GM12865 (cell line): ENCODE results near the gene MPP4.

Source experiments
- DNase-seq: peaks from one replicate; pipeline ENCODE4 v3.0.0; 2010; ENCODE audit warnings: low read depth
- H3K4me3 ChIP-seq: 2 replicates; pipeline ENCODE4 v1.5.1; 2011; ENCODE audit warnings: mild to moderate bottlenecking, low read depth, low read length, control low read depth
- CTCF ChIP-seq: IDR thresholded peaks from 2 replicates; pipeline ENCODE4 v1.5.1; 2011; ENCODE audit warnings: low read length, control low read depth, low read depth, inconsistent platforms; ENCODE audit not compliant: insufficient read depth; ENCODE audit errors: missing control alignments

The MPP4 gene

GRCh38 chr2:201621293-201621999 lies 77.0 kb downstream of the MPP4 start:
- DNase-seq: no peak
- no peak for TF ChIP-seq CTCF
- H3K4me3 ChIP-seq: no peak overlapping the region

DNA sequence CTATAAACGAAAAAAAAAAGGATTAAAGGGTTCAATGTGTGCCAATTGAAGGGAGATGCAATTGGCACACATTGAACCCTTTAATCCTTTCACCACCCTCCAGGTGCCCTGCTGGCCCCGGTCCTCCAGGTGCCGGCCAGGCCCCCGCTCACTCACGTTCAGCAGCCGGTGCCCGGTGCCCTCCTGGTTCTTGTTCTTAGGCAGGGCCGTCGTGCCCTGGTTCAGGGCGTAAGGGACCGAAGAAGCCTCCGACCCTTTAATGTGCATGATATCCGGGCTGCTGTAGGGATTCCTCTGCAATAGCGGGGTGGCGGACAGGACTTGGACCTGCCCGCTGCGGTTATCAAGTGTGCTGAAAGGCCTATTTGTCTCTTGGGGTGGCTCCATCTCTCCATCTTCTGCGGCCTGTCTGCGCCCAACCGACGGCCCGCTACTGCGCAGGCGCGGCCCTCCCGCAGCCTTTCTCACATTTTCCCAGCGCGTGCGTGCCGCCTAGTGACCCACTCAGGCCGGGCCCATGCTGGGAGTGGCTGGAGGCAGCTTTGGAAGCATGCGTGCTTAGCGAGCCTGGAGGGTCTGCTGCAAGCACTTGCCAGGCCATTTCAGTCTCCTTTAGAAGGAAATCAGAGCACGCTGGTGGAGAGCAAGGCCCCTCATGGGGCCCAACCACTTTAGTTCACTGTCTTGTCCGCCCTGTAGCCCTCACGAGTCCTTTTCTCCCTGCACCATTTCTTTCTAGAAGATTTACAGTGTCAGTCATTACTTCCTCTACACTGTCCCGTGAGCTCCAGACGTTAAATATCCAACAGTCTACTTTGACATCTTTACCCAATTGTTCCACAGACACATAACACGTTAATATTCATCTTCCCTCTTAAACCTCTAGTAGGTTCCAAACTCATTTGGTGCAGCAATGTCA lies 79.4 kb downstream of the MPP4 start:
- no peak for TF ChIP-seq CTCF
- no peak overlapping the region for H3K4me3 ChIP-seq
- no peak for DNase-seq

- no peak overlapping the region for H3K4me3 ChIP-seq
- TF ChIP-seq CTCF: no peak
- DNase-seq: no peak
Measured at GRCh38 chr2:201608021-201608420, 90.4 kb downstream of the MPP4 start.

- no peak overlapping the region for H3K4me3 ChIP-seq
- no peak for DNase-seq
- TF ChIP-seq CTCF: no peak
Measured at GRCh38 chr2:201607568-201607967, 90.9 kb downstream of the MPP4 start.

GRCh38 chr2:201600906-201601305 lies 97.5 kb downstream of the MPP4 start:
- no peak overlapping the region for H3K4me3 ChIP-seq
- no peak for DNase-seq
- no peak for TF ChIP-seq CTCF

DNA sequence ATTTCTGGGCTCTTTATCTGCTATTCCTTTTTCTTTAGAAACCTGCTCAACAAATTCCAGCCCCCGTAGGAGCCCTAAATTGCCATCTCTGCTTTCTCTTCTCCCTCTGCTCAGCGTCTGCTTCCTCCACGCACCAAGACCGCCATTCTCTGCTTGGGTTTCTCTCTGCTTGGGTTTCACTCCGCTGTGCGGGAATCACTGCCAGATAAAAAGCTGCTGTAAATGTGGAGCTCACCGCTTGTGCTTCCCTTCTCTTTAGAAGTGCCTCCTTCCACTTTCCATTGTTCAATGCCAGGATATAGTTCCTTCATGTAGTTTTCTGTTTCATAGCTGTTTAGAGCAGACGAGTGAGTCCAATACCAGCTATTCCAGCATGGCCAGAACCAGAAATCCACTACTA lies 101.0 kb downstream of the MPP4 start:
- H3K4me3 ChIP-seq: no peak overlapping the region
- no peak for TF ChIP-seq CTCF

More for the DNA sequence above, 101.0 kb downstream of the MPP4 start:
- no peak for DNase-seq
